ENCODE measurements around the gene DNAJC6. TPM values are rescaled to one million over a fixed set of nuclear protein-coding genes. Genes with fewer than 3 reads are reported as not detected.

DNAJC6 gene
- 1 to 10 TPM; 3.3 to 4.6 TPM for total RNA-seq
- polyA plus RNA-seq = under 1 TPM in 2 of 3 donors, not detected in 1; 0.21 to 0.80 TPM
- 2.0 to 6.8 (median 5.2) reads per million in 6 experiments for total RNA-seq

GRCh38 chr1:65309304-65310077 is at the start of gene DNAJC6:
DNAJC6 (plus strand) TSS chr1:65309543; CDS start chr1:65309746, 203 bp downstream.
- DNase-seq = peak in 9 of 10 donors; percentile 25 to 67 (median 42)
- Mint-ChIP-seq H3K4me1 (peaks cover 6 to 10% (median 7%) of the 10 kb centered on the region in 4 donors), H3K27ac (no peak within 1 kb of the TSS), H3K27me3 (peaks cover 28 to 55% (median 46%) of the 10 kb centered on the region in 5 donors), H3K9me3 (peaks cover 0 to 6% (median 2%) of the 10 kb centered on the region in 9 donors), H3K4me3 (peak within 1 kb of the TSS; percentile 45 to 86 (median 62)), H3K36me3 (peaks cover 0 to 6% (median 3%) of the 10 kb centered on the region in 3 donors)
- POLR2A ChIA-PET = no interaction called here
- peak; percentile 78 to 90 for ATAC-seq

- ATAC-seq (no peak), DNase-seq (no peak)
- H3K4me1 Mint-ChIP-seq = peaks cover 5 to 24% (median 16%) of the 10 kb centered on the region in 4 donors
- H3K4me3 Mint-ChIP-seq = no peak overlapping the region
- no peaks in the 10 kb centered on the region for H3K9me3 Mint-ChIP-seq
- H3K27me3 Mint-ChIP-seq = peaks cover 0 to 13% (median 2%) of the 10 kb centered on the region in 5 donors
- H3K36me3 Mint-ChIP-seq = no peaks in the 10 kb centered on the region
- H3K27ac Mint-ChIP-seq = no peak overlapping the region
- POLR2A ChIA-PET = no interaction called here
Measured at GRCh38 chr1:65259816-65260215, 49.5 kb upstream of the DNAJC6 start.

- ATAC-seq = no peak
- H3K4me1 Mint-ChIP-seq = peaks cover 2 to 21% (median 11%) of the 10 kb centered on the region in 4 donors
- DNase-seq = no peak
- H3K9me3 Mint-ChIP-seq = no peaks in the 10 kb centered on the region
- H3K4me3 Mint-ChIP-seq = no peak overlapping the region
- no peaks in the 10 kb centered on the region for H3K36me3 Mint-ChIP-seq
- H3K27me3 Mint-ChIP-seq = peaks cover 0 to 15% (median 0%) of the 10 kb centered on the region in 5 donors
- POLR2A ChIA-PET = interaction anchor here (0.5 kb wide), 1 partner anchor 1666 kb away, joined by 3 read pairs; no protein-coding TSS in a partner anchor
- peak overlapping the region in 1 of 10 donors; percentile 49 for H3K27ac Mint-ChIP-seq
Measured at GRCh38 chr1:65260851-65261473, 48.4 kb upstream of the DNAJC6 start.

GRCh38 chr1:65263286-65263685 is 46.1 kb upstream of the DNAJC6 start:
- peaks cover 4 to 25% (median 18%) of the 10 kb centered on the region in 4 donors for H3K4me1 Mint-ChIP-seq
- DNase-seq = no peak
- ATAC-seq = no peak
- H3K36me3 Mint-ChIP-seq = no peaks in the 10 kb centered on the region
- H3K27ac Mint-ChIP-seq = no peak overlapping the region
- POLR2A ChIA-PET = no interaction called here
- no peaks in the 10 kb centered on the region for H3K9me3 Mint-ChIP-seq
- H3K4me3 Mint-ChIP-seq = no peak overlapping the region
- peaks cover 0 to 26% (median 5%) of the 10 kb centered on the region in 5 donors for H3K27me3 Mint-ChIP-seq

GRCh38 chr1:65264197-65264929 is 45.0 kb upstream of the DNAJC6 start:
- Mint-ChIP-seq H3K9me3 (no peaks in the 10 kb centered on the region), H3K27me3 (peaks cover 0 to 26% (median 5%) of the 10 kb centered on the region in 5 donors), H3K27ac (peak overlapping the region in 1 of 10 donors; percentile 1), H3K36me3 (no peaks in the 10 kb centered on the region), H3K4me3 (peak overlapping the region; percentile 20 to 83 (median 49)), H3K4me1 (peaks cover 4 to 25% (median 18%) of the 10 kb centered on the region in 4 donors)
- DNase-seq (no peak), ATAC-seq (no peak)
- POLR2A ChIA-PET = interaction anchor here (0.7 kb wide), 1 partner anchor 9 kb away, joined by 4 read pairs; no protein-coding TSS in a partner anchor

GRCh38 chr1:65265296-65265650 is 44.1 kb upstream of the DNAJC6 start:
- H3K9me3 Mint-ChIP-seq = no peaks in the 10 kb centered on the region
- H3K4me1 Mint-ChIP-seq = peaks cover 4 to 25% (median 18%) of the 10 kb centered on the region in 4 donors
- H3K36me3 Mint-ChIP-seq = no peaks in the 10 kb centered on the region
- POLR2A ChIA-PET = interaction anchor here (0.7 to 3.1 kb wide), 3 partner anchors 10 to 154 kb away, joined by 4 to 23 read pairs (median 21); partner anchors contain the start of genes LEPR and LEPROT
- ATAC-seq = peak in 1 of 2 donors; percentile 4
- H3K4me3 Mint-ChIP-seq = peak overlapping the region; percentile 76 to 89 (median 82)
- DNase-seq = no peak
- peak overlapping the region in 2 of 10 donors; percentile 82 to 86 for H3K27ac Mint-ChIP-seq
- H3K27me3 Mint-ChIP-seq = peaks cover 0 to 30% (median 5%) of the 10 kb centered on the region in 5 donors

GRCh38 chr1:65265651-65266351 is 43.5 kb upstream of the DNAJC6 start:
- no peaks in the 10 kb centered on the region for H3K36me3 Mint-ChIP-seq
- peaks cover 0 to 30% (median 5%) of the 10 kb centered on the region in 5 donors for H3K27me3 Mint-ChIP-seq
- peak; percentile 86 to 91 for ATAC-seq
- H3K27ac Mint-ChIP-seq = peak overlapping the region in 6 of 10 donors; percentile 61 to 86 (median 76)
- H3K4me1 Mint-ChIP-seq = peaks cover 4 to 22% (median 18%) of the 10 kb centered on the region in 4 donors
- peak overlapping the region; percentile 76 to 89 (median 82) for H3K4me3 Mint-ChIP-seq
- no peaks in the 10 kb centered on the region for H3K9me3 Mint-ChIP-seq
- peak; percentile 21 to 71 (median 50) for DNase-seq
- POLR2A ChIA-PET = interaction anchor here (0.7 to 3.1 kb wide), 4 partner anchors 12 to 154 kb away, joined by 3 to 23 read pairs (median 14); partner anchors contain the start of genes LEPR and LEPROT

GRCh38 chr1:65266476-65266875 is 42.9 kb upstream of the DNAJC6 start:
- Mint-ChIP-seq H3K27me3 (peaks cover 0 to 30% (median 5%) of the 10 kb centered on the region in 5 donors), H3K36me3 (no peaks in the 10 kb centered on the region), H3K27ac (peak overlapping the region in 4 of 10 donors; percentile 61 to 86 (median 84)), H3K9me3 (no peaks in the 10 kb centered on the region), H3K4me3 (peak overlapping the region; percentile 76 to 89 (median 82)), H3K4me1 (peaks cover 4 to 21% (median 17%) of the 10 kb centered on the region in 4 donors)
- no peak for ATAC-seq
- POLR2A ChIA-PET = interaction anchor here (0.5 to 3.1 kb wide), 6 partner anchors 13 to 420 kb away, joined by 3 to 23 read pairs (median 4); partner anchors contain the start of genes LEPR and LEPROT
- no peak for DNase-seq

GRCh38 chr1:65267271-65267670 is 42.1 kb upstream of the DNAJC6 start:
- Mint-ChIP-seq H3K27me3 (peaks cover 0 to 31% (median 6%) of the 10 kb centered on the region in 5 donors), H3K9me3 (no peaks in the 10 kb centered on the region), H3K4me1 (peaks cover 4 to 21% (median 17%) of the 10 kb centered on the region in 4 donors), H3K36me3 (no peaks in the 10 kb centered on the region), H3K4me3 (peak overlapping the region in 6 of 10 donors; percentile 3 to 81 (median 20)), H3K27ac (peak overlapping the region in 2 of 10 donors; percentile 33 to 46)
- DNase-seq (no peak), ATAC-seq (no peak)
- POLR2A ChIA-PET = interaction anchor here (2.6 to 3.1 kb wide), 2 partner anchors 13 to 152 kb away, joined by 21 to 23 read pairs; partner anchors contain the start of genes LEPR and LEPROT

GRCh38 chr1:65267683-65268082 is 41.7 kb upstream of the DNAJC6 start:
- Mint-ChIP-seq H3K4me3 (no peak overlapping the region), H3K27ac (no peak overlapping the region), H3K27me3 (peaks cover 0 to 32% (median 7%) of the 10 kb centered on the region in 5 donors), H3K9me3 (no peaks in the 10 kb centered on the region), H3K4me1 (peaks cover 4 to 21% (median 17%) of the 10 kb centered on the region in 4 donors), H3K36me3 (no peaks in the 10 kb centered on the region)
- DNase-seq (no peak), ATAC-seq (no peak)
- POLR2A ChIA-PET = interaction anchor here (0.7 to 3.1 kb wide), 3 partner anchors 14 to 975 kb away, joined by 3 to 23 read pairs (median 21); partner anchors contain the start of genes LEPR and LEPROT

- no peaks in the 10 kb centered on the region for H3K36me3 Mint-ChIP-seq
- ATAC-seq (no peak), DNase-seq (no peak)
- H3K4me1 Mint-ChIP-seq = peaks cover 4 to 18% (median 13%) of the 10 kb centered on the region in 4 donors
- H3K4me3 Mint-ChIP-seq = no peak overlapping the region
- no peak overlapping the region for H3K27ac Mint-ChIP-seq
- POLR2A ChIA-PET = no interaction called here
- peaks cover 0 to 26% (median 7%) of the 10 kb centered on the region in 5 donors for H3K27me3 Mint-ChIP-seq
- no peaks in the 10 kb centered on the region for H3K9me3 Mint-ChIP-seq
Measured at GRCh38 chr1:65269612-65270011, 39.7 kb upstream of the DNAJC6 start.
